Testis (tissue), 3 donors: ENCODE measurements around the gene RBM3. TPM values are rescaled to one million over a fixed set of nuclear protein-coding genes. Genes with fewer than 3 reads are reported as not detected.

ENCODE experiments used
- DNase-seq: peaks from one replicate; pipeline ENCODE4 v3.0.0-alpha.2; 2019
- H3K27ac ChIP-seq, 2 donors: fragments of 200-600 bp; sonication (generic); one replicate each; pipeline ENCODE4 v1.5.1; 2019
- H3K27me3 ChIP-seq: fragments of 200-600 bp; sonication (generic); one replicate; pipeline ENCODE4 v1.5.1; 2019
- H3K36me3 ChIP-seq: fragments of 200-600 bp; sonication (generic); one replicate; pipeline ENCODE4 v1.5.1; 2017; ENCODE audit warnings: low read depth; ENCODE audit errors: missing control alignments
- H3K4me1 ChIP-seq: fragments of 200-600 bp; sonication (generic); one replicate; pipeline ENCODE4 v1.5.1; 2019
- H3K4me3 ChIP-seq, 2 donors: fragments of 200-600 bp; sonication (generic); one replicate each; pipeline ENCODE4 v1.5.1; 2017 to 2019
- H3K9me3 ChIP-seq: fragments of 200-600 bp; sonication (generic); one replicate; pipeline ENCODE4 v1.5.1; 2017
- POLR2A ChIP-seq: fragments of 450-650 bp; IDR thresholded peaks from one replicate; pipeline ENCODE4 v1.6.1; 2017; ENCODE audit warnings: antibody characterized with exemption, mild to moderate bottlenecking, moderate library complexity
- WGBS, 2 donors: methylation state at CpG; one replicate each; pipeline ENCODE4 v1.1.5; 2018; 5-methylcytosine and 5-hydroxymethylcytosine counted together
- intact Hi-C: fragments of 100-400 bp; cut with DNase I; formaldehyde crosslinking; loops from one replicate; pipeline ENCODE4 v1.15.1; 2023; ENCODE audit warnings: low total_unique reads
- polyA plus RNA-seq: library from polyadenylated mRNA; stranded (reverse); fragments of 350-450 nt; fragmentation: Illumina TruSeq; extraction: RNeasy Lipid Tissue Mini Kit (QIAGEN cat#74804); gene quantifications from one replicate; pipeline ENCODE4 v1.2.3, GENCODE V29; 2014; ENCODE audit warnings: low read depth, low replicate concordance; ENCODE audit not compliant: insufficient read depth
- total RNA-seq, 2 donors: library from RNA; depleted of rRNA; stranded (reverse); fragments of >200 nt; gene quantifications; one replicate each; pipeline ENCODE4 v1.2.3, GENCODE V29; 2016
- TF ChIP-seq, protein P1 (sequence below), 3 experiments: fragments of 450-650 bp in 2 of 3; fragments of 200-600 bp in 1 of 3; sonication (generic) in 1 of 3; IDR thresholded peaks; one replicate each; pipeline ENCODE4 v1.5.1; 2016 to 2019; ENCODE audit warnings: antibody characterized with exemption in 3 of 3, mild to moderate bottlenecking in 2 of 3, moderate library complexity in 1 of 3

Gene RBM3
- total and polyA plus RNA-seq, 3 donors from 2014 or later: 121 to 214 (median 167) TPM

DNA sequence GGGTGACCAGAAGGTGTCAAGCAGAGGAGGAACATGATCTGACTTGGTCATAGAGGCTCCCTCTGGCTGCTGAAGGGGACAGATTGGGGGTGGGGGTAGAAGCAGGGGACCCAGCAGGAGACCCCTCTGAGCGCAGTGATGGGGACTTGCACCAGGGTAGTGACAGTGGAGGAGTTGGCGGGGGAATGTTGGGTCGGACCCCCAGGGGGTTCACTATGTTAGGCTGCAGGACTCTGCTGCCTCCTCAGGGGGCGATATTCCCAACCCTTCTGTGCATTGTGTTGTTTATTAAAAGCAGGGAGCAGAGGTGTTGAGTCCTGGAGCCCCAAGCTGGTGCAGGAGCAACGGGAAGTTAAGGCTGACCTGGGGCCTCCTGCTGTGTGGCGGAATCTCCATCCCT lies 31.8 kb downstream of the RBM3 start:
- no peak overlapping the region for H3K27ac ChIP-seq
- intact Hi-C loops: no loop called here
- no peaks in the 10 kb centered on the region for H3K27me3 ChIP-seq
- no peaks in the 10 kb centered on the region for H3K36me3 ChIP-seq
- H3K4me3 ChIP-seq: no peak overlapping the region
- DNase-seq: no peak
- H3K4me1 ChIP-seq: no peaks in the 10 kb centered on the region
- TF ChIP-seq, protein P1, sequence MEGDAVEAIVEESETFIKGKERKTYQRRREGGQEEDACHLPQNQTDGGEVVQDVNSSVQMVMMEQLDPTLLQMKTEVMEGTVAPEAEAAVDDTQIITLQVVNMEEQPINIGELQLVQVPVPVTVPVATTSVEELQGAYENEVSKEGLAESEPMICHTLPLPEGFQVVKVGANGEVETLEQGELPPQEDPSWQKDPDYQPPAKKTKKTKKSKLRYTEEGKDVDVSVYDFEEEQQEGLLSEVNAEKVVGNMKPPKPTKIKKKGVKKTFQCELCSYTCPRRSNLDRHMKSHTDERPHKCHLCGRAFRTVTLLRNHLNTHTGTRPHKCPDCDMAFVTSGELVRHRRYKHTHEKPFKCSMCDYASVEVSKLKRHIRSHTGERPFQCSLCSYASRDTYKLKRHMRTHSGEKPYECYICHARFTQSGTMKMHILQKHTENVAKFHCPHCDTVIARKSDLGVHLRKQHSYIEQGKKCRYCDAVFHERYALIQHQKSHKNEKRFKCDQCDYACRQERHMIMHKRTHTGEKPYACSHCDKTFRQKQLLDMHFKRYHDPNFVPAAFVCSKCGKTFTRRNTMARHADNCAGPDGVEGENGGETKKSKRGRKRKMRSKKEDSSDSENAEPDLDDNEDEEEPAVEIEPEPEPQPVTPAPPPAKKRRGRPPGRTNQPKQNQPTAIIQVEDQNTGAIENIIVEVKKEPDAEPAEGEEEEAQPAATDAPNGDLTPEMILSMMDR (IDR thresholded peaks at IDR 0.05): no peak
- no peak for TF ChIP-seq POLR2A
- 65 to 77% methylated on average over 6 of the region's 6 CpGs for WGBS, 2 donors
- H3K9me3 ChIP-seq: no peaks in the 10 kb centered on the region

- Histone ChIP-seq H3K4me3 (no peak overlapping the region), H3K9me3 (no peaks in the 10 kb centered on the region), H3K27me3 (no peaks in the 10 kb centered on the region), H3K4me1 (no peaks in the 10 kb centered on the region), H3K27ac (no peak overlapping the region), H3K36me3 (no peaks in the 10 kb centered on the region)
- intact Hi-C loops: no loop called here
- 43 to 66% methylated on average over 2 of the region's 2 CpGs for WGBS, 2 donors
- TF ChIP-seq, protein P1 (IDR thresholded peaks at IDR 0.05): no peak
- no peak for TF ChIP-seq POLR2A
- no peak for DNase-seq
These were observed 37.4 kb downstream of the RBM3 start for GRCh38 chrX:48611703-48612102.

GRCh38 chrX:48613502-48614160 lies 39.3 kb downstream of the RBM3 start:
- H3K4me1 ChIP-seq: no peaks in the 10 kb centered on the region
- no peak for TF ChIP-seq POLR2A
- TF ChIP-seq, protein P1 (IDR thresholded peaks at IDR 0.05): no peak
- WGBS, 2 donors: 83 to 90% methylated on average over 3 to 6 of the region's 6 CpGs
- intact Hi-C loops: no loop called here
- no peaks in the 10 kb centered on the region for H3K36me3 ChIP-seq
- H3K4me3 ChIP-seq: no peak overlapping the region
- DNase-seq: no peak
- H3K9me3 ChIP-seq: no peaks in the 10 kb centered on the region
- no peak overlapping the region for H3K27ac ChIP-seq
- H3K27me3 ChIP-seq: no peaks in the 10 kb centered on the region

GRCh38 chrX:48616576-48616975 lies 42.3 kb downstream of the RBM3 start:
- Histone ChIP-seq H3K36me3 (no peaks in the 10 kb centered on the region), H3K4me3 (no peak overlapping the region), H3K27me3 (no peaks in the 10 kb centered on the region), H3K4me1 (no peaks in the 10 kb centered on the region), H3K9me3 (no peaks in the 10 kb centered on the region), H3K27ac (no peak overlapping the region)
- no peak for DNase-seq
- WGBS, 2 donors: 51 to 58% methylated on average over 4 to 5 of the region's 5 CpGs
- intact Hi-C loops: no loop called here
- no peak for TF ChIP-seq POLR2A
- TF ChIP-seq, protein P1 (IDR thresholded peaks at IDR 0.05): no peak
